Stimulated activated CD8-positive, alpha-beta memory T cell treated with anti-CD3 and anti-CD28 coated beads, Interleukin-12 subunit alpha, Interleukin-12 subunit beta, amount 100 ng/mL, for 4 hours (primary cell): ENCODE results near the gene IGF1.
"Not testable (repeated sequence)": the region's sequence is repeated elsewhere in the genome, so short reads cannot be mapped to it uniquely, and the experiment has no call there.

Source experiments
- DNase-seq: peaks from one replicate; pipeline ENCODE4 v3.0.0-alpha.2; 2020; ENCODE audit warnings: low read depth

IGF1 gene

GRCh38 chr12:102461501-102461900 lies 18.9 kb downstream of the IGF1 start:
- DNase-seq = no peak

- no peak for DNase-seq
These were observed 21.0 kb downstream of the IGF1 start for GRCh38 chr12:102459314-102459713.

GRCh38 chr12:102454808-102455760 lies 25.3 kb downstream of the IGF1 start:
- DNase-seq = no peak

GRCh38 chr12:102454330-102454729 lies 26.0 kb downstream of the IGF1 start:
- DNase-seq = no peak

GRCh38 chr12:102452605-102453004 lies 27.8 kb downstream of the IGF1 start:
- no peak for DNase-seq

GRCh38 chr12:102449018-102449417 lies 31.3 kb downstream of the IGF1 start:
- DNase-seq = not testable (repeated sequence)

- not testable (repeated sequence) for DNase-seq
These were observed 32.9 kb downstream of the IGF1 start for GRCh38 chr12:102447426-102447825.

- DNase-seq = no peak
These were observed 35.7 kb downstream of the IGF1 start for GRCh38 chr12:102444707-102445106.

- DNase-seq = no peak
These were observed 36.3 kb downstream of the IGF1 start for GRCh38 chr12:102444093-102444492.

GRCh38 chr12:102441077-102441596 lies 39.2 kb downstream of the IGF1 start:
- DNase-seq = no peak

GRCh38 chr12:102439426-102440405 lies 40.6 kb downstream of the IGF1 start:
- DNase-seq = no peak

GRCh38 chr12:102438827-102439210 lies 41.5 kb downstream of the IGF1 start:
- DNase-seq = no peak

- no peak for DNase-seq
These were observed 42.1 kb downstream of the IGF1 start for GRCh38 chr12:102438047-102438826.

- no peak for DNase-seq
These were observed 42.9 kb downstream of the IGF1 start for GRCh38 chr12:102437511-102437910.

- no peak for DNase-seq
These were observed 43.5 kb downstream of the IGF1 start for GRCh38 chr12:102436867-102437266.

GRCh38 chr12:102435827-102436436 lies 44.4 kb downstream of the IGF1 start:
- no peak for DNase-seq

- DNase-seq = no peak
These were observed 47.1 kb downstream of the IGF1 start for GRCh38 chr12:102433304-102433703.

GRCh38 chr12:102430661-102431060 lies 49.7 kb downstream of the IGF1 start:
- no peak for DNase-seq

- no peak for DNase-seq
These were observed 50.9 kb downstream of the IGF1 start for GRCh38 chr12:102429211-102430154.

- DNase-seq = no peak
These were observed 52.8 kb downstream of the IGF1 start for GRCh38 chr12:102427543-102427941.
